Activated naive CD4-positive, alpha-beta T cell treated with anti-CD3 and anti-CD28 coated beads, Interleukin-2, amount 50 U/mL, for 16 hours (primary cell): ENCODE data around the gene LMX1A.

Experiments
- DNase-seq: peaks from one replicate; pipeline ENCODE4 v3.0.0-alpha.2; 2020

LMX1A gene

DNA sequence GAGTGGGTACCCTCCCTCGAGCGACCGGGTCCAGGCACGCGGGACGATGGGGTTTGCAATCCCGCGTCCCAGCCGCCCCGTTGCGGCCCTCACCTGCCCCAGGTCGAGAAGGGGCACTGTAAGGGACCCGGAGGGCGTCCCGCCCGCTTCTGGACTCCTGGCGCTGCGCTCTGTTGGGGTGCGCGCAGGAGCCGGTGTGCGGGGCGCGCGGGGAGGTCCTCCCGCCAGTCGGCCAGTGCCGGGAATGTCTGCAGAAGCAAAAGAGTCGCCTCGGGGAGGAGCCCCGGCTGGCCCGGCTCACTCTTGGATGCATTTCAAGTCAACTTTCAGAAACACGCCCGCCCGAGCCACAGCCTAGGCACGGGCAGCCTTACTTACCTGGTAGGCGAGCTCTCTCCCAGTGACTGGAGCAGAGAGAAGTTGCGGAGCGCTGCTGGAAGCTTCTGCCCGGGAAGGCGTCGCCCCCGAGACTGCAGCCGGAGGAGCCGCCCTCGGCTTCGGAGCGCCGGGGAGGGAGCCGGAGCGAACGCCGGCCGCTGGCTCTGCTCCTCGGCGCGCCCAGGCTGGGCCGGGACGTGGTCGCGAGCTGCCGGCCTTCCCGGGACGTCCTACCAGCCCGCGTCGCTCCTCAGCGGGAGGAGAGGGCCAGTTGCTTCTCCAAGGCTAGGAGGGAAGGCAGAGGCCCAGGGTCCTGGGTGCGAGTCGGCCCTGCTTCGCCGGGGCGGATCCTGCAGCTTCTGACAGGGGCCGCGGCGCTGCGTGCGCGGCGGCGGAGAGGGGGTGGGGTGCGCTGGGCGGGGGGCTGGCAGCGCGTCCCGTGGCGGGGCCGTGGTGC, at the start of gene LMX1A:
Gene LMX1A (minus strand): TSS at position 739 of the 835 bp plus-strand sequence. CDS start 1,156 bp downstream, outside the sequence.
- no peak for DNase-seq

DNA sequence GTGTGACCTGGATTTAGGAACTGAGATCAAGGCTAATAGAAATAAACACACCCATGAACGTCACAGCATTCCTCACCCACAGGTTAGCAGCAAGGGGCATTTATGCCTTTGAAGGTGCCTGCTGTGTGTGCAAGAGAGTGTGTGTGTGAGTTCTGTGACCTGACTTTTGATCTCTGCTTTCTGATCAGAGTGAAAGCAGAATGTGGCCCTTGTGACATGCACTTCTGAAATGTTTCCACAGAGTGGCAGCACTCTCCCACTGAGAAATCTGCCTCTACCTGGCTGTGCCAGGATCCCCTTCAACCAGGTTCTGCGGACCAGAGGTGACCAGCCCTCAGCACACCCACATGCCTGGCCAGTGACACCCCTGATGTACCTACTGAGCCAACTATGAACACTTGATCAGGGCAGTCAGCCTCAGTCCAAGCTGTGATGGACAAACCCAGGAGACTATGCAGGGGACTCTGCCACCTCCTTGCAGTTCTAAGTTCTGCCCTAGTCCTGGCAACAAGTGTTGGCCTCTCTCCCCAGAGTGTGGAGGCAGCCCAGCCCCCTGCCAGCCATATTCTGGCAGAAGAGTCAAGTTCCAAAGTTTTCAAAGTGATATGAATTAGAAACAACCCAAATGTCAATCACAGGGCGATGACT, 47.4 kb upstream of the LMX1A start:
- DNase-seq = no peak

DNA sequence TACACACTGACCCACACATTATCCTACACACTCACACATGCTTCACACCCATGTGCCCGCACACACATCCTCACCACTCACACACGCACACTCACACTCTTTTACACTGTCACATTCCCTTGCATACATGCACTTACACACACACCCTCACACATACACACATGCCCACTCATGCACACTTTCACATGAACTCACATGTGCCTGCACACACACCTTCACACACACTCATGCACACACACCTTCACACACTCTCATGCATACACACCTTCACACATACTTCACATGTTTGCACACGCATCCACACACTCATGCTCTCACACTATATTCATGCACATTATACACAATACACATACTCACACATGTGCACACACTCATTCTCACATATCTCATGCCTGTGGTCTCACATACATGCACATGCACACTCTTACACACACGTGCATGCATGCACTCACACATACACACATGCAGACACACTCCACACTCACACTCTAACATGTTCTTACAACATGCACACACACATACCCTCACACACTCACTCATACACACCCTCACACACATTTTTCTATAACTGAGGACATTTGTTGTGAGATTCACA, 46.1 kb upstream of the LMX1A start:
- DNase-seq = no peak

DNA sequence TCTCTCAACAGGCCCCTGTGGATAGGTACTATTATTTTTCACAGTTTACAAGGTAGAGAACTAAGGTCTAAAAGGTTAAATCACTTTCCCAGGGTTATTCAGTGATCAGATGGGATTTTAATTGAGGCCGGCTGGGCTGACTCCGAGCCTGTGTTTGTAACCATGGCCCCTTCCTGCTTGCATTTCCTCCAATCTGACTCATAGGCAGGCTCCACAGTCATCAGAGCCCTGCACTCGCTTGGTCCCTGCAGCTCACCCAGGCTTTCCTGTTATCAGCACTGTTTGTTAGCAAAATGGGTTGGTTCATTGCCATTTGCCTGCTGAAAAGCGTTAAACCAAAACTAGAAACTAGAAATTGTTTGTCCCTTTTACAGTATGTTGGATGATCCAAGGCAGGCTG, 41.4 kb upstream of the LMX1A start:
- no peak for DNase-seq

DNA sequence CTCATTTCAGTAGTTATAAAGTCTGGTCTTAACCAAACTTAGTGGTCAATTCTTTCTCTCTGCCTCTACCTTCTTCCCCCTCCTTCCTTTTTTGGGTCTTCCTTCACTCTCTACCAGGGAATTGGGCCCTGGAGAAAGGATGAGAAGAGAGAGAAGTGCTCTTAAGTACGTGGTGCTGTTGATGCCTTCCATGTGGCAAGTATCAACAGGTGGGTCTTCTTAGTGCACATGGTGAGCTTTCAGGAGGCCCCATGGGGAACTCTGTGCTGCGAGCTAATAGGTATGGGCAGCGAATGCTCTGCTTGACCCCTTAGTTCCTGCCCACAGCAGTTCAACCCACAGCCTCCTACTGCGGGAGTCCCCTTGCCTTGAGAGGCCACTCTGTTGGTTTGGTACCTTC, 39.4 kb upstream of the LMX1A start:
- DNase-seq = no peak

DNA sequence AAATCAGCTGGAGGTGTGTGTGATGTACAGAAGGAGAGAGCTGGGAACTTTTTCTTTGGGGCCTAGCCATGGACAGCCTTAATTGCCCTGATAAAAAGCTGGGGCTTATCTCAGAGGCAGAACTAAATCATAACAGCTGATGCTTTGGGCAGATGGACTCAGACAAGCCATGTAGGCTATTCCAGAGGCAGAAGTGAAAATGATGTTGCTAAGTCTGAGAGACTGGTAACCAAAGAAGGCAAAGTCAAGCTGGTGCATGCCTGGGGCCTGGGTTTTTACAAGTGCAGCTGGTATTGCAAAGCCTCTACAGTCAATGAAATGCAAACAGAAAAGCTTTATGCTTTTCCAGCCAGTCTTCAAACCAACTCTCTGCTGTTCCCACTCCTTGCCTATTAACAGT, 39.0 kb upstream of the LMX1A start:
- no peak for DNase-seq

DNA sequence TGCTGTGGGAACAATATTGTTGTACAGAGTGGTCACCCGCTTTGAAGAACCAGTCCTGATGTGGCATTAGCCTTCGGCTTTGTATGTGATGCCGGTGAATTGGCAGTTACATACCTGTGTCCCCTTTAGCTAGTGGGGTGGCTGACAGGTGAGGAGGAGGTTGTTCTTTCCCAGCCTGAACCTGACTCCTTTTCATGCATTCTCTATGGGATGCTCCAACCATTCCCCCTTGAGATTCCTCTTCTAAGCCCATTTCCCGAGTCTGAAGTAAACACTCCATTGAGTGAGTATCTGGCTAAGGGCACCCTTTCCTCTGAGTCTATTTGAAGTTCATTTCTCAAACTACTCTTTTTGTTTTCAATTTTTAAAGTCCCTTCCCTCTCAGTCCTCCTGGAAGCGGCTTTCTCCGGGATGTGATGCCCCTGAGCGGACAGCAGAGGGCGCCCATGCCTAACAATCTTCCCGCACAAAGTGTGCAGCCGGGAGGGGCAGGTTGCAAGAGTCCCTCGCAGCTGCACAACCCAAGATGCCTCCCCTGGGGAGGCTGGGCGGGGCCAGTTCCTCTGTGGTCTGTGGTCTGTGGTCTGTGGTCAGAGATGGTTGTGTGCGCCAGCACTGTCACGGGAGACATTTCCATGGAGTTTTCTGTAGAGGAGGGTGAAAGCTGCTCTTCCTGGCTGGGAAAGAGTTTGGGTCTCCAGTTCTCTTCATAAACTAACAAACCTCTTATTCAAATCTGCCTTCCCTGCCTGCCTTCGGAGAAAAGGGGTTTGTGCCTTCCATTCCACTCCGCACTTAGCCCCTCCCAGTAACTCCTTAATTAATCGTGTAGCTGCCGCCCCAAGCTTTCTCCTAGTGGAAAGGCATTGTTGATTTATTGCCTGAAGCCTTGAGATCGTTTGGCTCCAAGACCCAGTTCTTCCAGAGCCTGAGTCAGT, 36.4 kb upstream of the LMX1A start:
- DNase-seq = peak; percentile 80

DNA sequence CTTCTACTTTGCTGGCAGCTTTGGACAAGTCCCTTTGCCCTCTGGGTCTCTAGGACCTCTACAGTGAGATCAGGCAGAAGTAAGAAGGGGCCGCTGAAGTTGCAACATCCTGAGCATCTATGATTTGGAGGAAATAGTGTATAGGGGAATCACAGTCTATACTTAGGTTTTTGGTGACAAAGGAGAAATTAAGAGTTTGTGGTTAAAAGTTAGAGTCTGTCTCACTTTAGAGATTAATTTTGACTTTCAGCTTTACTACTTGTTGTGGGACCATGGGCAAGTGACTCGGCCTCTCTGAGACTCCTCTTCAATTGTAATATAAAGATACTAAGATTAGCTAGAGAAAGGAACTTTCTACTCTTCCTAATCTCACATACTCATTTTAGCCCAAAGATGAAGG, 33.1 kb upstream of the LMX1A start:
- no peak for DNase-seq

DNA sequence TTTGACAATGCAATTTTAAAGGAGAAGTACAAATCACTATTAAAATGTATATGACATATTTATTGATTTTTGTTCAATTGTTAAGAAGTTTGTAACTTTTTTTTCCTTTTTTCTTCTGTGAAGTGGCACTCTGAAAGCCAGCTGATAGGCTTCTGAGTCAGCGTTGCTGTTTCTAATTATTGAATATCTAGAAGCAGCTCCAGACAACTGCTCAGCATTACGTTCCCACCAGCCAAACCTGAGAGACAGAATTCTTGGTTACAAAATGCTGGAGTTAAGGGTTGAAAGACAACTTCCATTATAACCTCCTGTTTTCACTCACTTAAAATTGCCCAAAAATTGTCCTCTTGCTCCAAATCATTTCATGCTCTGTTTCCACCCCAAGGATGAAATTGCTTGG, 31.4 kb upstream of the LMX1A start:
- no peak for DNase-seq

DNA sequence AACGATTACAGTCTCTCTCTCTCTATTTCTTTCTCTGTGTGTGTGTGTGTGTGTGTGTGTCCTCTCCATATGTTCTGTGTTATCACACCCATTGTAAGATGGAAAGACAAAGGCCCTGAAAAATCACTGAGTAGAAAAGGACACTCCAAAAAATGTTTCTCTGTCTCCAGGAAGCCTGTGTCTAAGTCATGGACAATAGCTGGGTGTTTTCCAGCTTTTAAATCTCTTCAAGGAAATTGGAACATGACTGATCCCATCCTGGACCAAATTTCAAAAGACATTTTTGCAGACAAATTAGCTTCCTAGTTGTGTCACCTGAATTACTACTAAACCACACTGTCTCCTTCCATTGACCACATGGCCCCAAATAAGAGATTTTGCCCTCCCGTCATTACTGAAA, 31.0 kb upstream of the LMX1A start:
- no peak for DNase-seq

DNA sequence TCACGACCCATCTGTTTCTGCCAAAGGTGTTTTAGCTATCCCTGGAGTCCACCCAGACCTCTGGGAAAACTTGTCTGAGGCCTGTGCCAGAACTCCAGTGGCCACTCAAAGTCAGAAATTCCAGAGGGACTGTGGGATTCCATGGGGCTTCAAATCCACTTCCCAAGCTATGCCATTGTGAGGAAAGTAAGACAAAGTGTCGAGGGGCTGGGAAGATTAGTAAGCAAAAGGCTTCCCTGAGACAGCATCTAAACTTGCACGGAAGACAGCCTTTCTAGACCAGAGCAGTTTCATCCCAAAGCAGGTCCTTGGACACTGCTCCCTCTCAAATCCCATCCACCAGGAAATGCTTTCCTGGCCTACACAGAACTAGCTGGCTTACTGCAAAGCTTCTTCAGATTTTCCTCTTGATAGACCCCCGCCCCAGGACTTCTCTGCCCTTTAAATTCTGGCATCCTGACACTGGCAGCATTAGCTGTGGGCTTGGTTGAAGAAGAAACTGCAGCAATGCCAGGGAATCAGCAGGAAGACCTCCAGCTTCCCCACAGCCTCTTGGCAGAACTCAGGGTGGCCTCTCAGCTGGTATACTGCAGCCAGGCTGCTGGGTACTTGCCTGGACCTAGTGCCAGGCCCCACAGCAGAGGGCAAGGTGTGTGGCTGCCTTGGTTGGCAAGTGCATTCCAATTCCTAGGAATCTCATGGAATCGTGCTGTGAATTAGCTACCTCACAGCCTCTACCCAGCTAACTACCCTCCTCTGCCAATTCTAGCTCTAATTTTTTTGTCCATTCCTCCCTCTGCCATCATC, 27.3 kb upstream of the LMX1A start:
- DNase-seq = no peak

DNA sequence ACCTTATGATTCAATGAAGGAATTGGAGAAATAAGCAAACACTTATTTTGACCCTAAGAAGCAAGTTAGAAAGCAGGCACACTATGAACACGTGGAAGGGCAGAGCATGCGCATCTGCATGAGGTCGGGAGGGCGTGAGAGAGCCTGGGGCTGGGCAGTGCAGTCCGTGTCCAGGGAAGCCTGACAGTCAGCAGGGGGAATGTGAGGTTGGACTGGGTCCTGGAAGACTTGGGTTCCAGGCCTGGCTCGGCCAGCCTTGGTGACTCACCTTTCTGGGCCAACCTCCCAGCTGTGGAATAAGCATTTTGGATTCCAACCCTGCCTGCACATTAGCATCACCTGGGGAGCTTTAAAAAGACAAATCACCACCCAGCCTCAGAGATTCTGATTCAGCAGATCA, 26.6 kb upstream of the LMX1A start:
- no peak for DNase-seq

DNA sequence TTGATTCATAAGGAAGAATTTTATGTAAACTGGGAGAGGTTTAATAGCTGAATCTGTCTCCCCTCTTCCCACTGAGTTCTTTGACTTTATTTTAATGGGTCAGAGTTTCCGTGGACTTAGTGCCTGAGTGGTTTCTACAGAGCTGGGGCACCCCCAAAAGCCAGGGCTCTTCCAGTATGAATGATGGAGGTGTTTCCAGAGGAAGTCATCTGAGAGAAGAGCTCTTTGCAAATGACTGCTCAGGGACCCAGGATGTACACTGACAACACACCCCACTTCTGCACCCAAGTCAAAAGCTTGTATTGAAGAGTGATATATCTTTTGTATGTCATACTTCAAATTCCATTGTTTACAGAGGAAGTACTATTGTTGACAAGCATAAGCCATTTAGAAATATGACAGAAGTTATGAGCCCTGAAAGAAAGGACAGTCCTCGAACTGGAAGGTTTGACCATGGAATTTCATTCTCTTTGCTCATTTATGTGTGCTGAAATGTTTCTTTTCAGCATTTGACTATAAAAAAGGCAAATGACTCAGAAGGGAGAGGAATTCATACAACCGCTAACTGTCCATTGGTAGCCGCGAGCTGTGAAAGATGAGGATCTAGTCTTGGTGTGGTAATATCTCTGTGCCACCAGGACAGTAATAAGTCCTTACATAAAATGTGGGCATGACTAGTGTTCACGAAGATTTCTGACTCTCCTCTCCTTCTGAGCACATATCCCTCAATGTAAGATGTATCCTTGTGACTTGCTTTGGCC, 25.4 kb upstream of the LMX1A start:
- DNase-seq = no peak

DNA sequence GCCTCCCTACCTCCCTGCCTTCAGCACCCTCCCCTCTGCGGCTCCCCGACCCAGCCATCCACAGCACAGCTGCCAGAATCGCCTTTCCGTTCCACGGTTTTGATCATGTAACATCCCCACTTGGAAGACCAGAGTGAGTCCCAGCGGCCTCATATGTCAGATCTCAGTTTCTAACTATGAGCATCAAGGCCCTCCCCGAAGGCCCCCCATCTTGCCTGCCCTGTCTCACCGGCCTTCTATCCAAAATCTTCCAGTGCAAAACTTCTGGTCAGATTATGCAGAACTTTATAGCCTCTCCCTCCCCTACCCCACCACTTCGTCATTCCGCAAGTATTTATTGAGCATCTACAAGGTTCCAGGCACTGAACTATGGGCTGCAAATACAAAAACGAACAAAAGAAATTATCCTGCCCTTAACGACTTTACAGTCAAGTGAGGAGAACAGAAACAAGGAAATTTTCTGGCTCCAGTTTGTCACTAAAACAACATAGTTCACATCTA, 20.3 kb upstream of the LMX1A start:
- DNase-seq = no peak

DNA sequence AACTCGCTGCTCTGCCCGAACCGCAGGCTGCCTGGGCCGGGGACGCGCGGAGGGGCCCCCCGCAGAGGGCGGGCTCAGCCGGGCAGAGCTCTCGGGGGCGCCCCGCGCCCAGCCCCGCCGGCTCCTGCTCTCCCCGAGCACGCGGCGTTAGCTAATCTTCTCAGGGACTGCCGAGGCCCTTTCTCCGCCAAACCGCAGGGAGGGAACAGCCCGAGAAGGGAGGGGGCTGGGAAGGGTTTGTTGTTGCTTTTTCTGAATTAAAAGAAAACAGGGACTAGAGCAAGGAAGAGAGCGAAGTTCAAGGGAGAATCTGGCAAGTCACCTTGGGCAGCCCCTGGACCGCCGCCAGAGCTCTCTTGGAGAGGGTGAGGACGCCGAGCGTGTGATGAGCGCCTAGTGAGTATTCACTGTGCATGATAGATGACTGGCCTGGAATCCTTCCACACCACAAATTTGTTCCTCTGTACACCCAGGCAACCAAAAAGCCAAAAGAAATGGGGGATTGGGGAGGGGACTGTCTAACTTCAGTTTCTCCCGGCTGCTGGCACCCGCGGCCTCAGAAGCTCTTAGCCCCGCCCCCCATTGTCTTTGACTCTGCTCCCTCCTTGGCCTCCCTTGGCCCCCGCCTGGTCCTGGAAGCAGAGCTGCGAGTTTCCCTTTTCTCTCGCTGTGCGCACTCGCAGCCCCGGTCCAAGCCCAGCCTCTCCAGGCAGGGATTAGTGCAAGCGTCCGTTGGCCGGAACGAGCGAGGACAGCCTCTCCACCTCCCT, 19.7 kb upstream of the LMX1A start:
- DNase-seq = peak; percentile 36

DNA sequence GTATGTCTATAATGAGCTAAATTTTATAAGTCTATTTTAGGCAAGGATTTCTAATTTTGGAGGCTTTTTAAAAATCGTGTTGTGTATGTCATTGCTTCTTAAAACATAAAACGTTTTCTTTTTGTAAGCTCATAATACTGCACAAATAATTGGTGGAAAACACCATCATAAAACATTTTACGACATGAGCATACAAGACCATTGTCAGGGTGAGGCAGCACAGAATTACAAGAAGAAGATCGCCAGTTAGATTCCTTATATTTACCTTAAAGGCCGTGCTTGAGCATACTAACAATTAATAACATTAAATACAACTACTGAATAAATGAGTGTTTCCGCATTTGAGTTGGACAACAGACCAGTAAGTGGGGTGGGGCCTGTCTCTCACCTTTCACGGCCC, 19.1 kb upstream of the LMX1A start:
- DNase-seq = no peak

DNA sequence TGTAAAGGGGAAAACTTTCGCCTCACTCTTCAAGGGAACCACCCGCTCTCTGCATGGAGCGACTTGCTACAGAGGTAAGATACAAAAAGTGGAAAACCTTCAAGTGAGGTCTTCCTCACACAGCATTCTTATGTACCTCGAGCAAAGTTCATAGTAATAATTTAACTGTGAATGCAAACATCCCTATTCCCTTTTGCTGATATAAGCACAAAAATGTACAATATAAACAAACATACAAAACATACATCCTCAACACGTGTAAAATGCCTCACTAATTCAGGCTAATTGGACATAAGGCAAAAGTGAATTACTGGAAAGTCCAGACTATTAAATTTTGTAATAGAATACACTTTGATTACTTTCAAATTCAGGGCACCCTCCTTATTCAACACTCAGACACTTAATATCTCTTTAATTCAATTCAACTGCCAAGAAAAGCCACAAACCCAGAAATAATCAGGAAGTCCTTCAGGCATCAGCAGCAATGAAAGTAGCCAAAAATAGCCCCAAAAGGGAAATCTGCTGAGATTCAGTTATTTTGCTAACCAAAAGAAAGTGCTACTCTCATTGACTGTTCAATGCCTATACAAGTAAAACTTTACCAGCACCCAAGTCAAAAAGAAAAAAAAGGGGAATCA, 15.2 kb upstream of the LMX1A start:
- DNase-seq = no peak

DNA sequence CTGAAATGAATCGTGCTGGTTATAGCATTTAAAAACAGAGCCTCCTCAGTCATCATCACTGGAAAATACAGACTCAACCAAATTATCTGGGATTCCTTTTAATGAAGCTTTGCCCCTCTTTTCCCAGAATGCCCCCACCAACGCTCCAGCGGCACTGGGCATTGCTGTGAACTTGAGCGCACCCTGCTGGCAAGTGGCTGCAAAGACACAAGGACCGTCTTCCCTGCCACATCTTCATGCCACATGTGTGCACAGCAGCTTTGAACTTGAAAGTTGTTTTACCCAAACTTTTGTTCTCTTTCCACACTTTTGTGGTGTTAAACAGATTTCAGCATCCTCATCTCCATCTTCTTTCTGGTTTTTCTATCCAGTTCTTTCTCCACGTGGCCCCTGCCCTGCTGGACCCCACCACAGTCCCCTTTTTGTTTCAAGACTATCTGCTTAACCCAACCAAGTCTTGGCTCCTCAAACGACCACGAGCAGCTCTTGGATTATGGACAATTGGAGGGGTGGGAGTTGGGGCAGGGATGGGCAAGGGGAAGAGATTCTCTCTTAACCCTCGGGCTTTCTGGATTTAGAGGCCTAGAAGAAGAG, 12.8 kb upstream of the LMX1A start:
- DNase-seq = peak; percentile 55

DNA sequence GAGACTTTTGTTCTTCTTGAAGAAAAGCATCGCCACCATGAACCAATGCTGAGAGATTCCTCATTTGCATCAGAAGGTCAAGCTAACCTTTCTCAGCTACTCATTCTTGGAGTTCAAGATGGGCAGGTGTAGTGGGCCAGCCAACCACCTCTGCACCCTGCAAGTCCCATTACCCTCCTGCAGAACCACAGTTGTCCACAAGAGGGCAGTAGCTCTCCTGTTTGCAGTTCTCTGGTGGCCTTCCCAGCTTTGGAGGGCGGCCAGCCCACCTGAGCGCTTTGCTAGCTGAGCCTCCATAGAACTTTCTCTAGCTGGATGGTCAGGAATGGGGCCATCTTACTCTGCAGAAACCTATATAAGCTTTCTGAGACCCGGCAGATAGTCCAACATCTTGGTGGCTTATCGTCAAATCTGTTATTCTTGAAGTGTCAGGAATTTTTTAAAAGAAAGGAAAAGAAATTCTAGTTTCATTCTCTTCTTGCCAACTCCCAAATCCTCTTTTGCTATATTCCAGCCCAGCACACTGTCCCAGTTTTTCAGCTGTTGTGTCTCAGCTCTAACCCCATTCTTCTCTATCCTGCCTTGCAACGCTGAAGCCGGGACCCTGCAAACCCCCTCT, 11.0 kb upstream of the LMX1A start:
- DNase-seq = peak; percentile 75
